G401.6 (cell line): ENCODE data around the gene MYOM1.

ENCODE experiments used
- FAIRE-seq: peaks from 2 replicates; lab custom pipeline; 2012; peaks lifted over from hg19 to GRCh38; lab: Jason Lieb, UNC

Gene MYOM1

DNA sequence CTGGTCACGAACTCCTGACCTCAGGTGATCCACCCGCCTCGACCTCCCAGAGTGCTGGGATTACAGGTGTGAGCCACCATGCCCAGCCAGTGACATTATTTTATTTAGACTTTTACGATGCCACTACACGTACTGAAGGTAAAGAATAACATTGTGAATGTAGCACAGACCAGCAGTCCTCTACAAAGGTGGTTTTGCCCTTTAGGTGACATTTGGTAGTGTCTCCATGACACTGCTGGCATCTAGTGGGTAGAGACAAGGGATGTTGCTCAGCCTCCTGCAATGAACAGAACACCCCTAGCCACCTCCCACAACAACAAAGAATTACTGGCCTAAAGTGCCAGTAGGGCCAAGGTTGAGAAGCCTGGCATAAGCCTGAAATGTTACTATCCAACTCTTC lies 69.5 kb downstream of the MYOM1 start:
- FAIRE-seq, result no peak

DNA sequence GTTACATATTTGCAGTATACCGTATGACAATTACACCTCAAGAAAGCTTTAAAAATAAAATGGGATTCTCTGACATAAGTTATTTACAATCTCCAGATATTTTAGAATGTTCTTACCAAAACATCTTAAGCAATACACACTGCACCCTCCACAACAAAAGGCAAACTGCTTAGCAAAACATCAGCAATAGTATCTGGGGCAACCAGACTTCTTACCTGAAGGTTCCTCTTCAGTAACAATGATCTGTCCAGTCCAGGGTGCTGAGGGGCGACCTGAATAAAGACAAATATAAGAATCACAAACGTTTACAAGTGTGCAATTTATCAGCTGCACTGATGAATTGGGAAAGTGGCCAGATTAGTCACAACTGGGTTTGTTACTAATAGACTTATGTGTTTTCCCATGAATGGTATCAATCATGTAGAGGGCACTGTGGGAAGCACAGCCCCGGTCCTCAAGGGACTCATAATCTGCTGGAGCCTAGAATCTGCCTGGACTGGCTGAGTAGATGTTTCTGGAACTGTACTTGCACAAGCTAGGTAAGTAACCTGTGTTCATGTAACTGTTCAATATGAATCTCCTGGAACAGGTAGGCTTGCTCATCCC lies 70.7 kb downstream of the MYOM1 start:
- no peak for FAIRE-seq

DNA sequence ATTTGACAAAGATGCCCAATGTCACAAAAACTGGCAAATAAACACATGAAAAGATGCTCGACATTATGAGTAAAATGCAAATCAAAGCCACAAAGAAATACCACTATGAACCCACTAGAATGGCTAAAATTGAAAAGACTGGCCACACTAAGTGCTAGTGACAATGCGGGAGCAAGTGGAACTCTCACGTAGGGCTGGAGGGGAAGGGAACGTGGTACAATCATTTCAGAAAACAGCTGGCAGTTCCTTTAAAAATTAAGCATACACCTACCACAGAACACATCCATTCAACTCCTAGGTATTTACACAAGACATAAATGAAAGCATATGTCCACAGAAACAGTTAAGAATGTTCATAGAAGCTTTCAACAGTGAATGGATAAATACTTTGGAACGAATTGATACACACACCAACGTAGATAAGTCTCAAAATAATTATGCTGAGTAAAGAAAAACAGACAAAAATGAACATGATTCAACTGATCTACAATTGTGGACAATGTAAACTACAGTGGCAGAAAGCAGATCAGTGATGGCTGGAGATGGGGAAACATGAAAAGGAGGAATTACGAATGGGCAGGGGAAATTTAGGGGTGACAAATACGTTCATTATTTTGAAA lies 71.7 kb downstream of the MYOM1 start:
- FAIRE-seq, result no peak

DNA sequence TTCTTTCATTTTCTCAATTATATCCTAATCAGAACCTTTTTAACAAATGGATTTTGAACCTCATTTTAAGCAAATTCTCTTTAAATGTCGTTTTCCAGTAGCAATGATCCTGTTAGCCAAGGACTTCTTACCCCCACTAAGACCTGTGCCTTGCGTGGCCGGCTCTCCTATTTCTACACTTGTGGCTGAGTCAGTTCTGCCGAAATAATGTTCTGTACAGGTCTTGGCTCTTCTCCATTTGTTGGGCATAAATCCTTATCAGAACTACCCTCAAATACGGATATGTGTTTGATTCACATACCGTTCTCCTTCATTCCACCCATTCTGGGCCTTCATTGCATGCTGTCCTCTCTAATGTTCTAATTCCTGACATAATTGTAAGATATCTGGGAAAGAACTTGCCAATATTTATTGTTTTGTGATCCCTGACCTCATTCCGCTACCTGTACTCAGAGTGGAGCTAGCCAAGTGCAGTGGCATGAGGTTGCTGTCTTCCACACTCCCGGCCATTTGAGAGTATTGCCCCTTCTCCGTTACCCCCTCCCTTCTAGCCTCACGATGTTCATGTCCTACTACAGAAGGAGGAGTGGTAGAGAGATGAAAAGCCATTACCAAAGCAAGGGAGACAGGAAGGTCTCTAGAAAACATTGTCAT lies 78.7 kb downstream of the MYOM1 start:
- FAIRE-seq, result no peak

DNA sequence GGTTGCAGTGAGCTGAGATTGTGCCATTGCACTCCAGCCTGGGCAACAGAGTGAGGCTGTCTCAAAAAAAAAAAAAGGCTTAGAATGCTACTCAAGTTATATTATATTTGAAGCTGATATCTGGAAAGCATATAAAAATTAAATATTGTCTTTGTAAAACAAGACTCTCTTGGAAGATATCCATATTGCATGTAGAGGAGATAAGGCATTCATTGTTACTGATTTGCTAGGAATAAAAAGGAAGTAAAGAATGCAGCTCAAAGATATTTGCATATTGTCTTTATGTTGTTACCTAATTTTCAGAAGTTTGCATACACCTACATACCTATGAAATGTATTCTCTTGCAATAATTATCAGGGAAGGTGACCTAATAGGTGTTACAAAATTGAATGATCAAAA lies 79.4 kb downstream of the MYOM1 start:
- no peak for FAIRE-seq

DNA sequence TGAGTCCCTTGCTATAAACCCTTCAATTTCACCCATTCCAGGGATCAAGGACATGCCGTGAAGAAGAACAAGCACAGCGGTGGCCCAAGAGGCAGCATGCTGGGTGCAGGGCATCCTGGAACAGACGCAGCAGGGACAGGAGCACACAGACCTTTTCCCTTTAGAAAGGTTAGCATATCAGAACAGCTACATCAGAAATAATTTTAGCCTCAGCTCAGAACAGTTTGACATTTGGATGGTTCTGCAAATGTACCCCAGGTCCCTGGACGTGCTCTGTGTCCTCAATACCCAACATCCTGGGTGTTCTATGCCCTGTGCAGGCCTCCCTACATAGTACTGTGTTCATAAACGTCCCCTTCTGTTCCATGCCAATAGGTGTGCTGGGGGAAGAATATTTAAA lies 80.4 kb downstream of the MYOM1 start:
- no peak for FAIRE-seq

DNA sequence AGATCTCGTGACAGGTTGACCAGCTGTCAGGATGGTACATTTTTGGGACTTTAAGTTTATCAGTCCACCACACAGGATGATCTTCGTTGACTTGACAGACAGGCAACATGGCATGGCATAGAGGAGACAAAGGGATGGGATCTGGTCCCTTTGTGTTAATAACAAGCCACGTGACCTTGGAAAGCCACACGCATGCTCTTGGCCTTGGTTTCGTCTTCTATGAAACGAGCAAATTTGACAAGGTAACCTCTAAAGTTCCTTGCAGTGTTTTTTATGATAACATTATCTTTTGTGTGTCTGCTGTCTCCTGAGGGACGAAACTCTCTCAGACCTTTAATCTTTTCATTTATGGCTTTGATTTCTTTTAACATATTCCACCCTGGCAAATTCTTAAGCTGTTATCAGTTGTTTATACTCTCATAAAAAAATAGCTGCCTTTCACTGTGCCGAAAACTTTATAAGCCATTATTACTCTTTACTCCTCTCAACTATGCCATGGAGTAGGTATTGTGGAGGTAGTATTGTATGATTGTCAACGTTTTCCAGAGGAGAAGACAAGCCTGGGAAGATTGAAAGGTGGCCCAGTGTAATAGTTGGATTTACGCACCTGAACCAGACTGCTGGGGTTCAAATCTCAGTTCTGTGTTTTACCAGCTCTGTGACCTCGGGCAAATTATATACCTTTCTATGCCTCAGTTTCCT lies 81.3 kb downstream of the MYOM1 start:
- FAIRE-seq, result no peak

DNA sequence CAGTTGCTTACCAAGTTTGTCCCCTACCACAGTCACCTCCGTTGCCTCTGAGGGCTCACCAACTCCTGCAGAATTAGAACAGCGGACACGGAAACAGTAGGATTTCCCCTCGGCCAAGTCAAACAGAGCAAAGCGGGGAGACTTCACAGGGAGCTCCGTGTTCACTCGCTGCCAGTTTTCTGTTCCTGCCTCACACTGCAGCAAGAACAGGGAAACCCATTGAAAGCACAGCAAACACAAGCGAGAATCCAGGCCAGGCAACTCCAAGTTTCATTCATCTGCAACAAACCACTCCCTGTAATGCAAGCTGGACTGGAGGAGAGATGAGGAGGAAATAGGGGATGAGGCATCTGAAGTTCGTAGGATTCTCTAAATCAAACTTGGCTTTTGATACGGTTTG lies 84.2 kb downstream of the MYOM1 start:
- no peak for FAIRE-seq

DNA sequence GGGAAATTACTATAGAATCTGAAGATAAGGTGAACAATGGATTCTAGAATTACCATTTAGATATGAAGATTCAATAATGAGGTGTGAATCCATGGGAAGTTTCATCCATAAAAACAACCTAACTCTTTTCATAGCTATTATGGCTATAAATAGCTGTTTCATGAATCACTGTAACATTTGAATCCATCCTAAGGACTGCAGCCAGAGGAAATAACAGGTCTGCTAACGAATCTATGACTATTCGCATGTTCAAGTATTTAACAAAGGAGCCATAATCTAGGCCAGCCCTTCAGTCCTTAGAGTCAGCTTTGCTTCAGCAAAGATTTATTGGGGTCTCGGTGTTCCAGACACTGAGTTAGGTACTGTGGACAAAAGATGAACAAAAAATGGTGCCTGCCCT lies 87.1 kb downstream of the MYOM1 start:
- FAIRE-seq, result no peak

DNA sequence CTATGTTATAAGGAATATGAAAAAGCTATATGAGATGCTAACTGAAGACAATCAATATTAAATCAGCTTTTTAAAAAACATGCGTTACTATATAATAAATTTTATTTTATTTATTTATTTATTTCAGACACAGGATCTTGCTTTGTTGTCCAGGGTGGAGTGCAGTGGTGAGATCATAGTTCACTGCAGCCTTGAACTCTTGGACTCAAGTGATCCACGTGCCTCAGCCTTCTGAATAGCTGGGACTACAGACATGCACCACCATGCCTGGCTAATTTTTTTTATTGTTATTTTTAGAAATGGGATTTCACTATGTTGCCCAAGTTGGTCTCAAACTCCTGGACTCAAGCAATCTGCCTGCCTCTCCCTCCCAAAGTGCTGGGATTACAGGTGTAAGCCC lies 89.4 kb downstream of the MYOM1 start:
- no peak for FAIRE-seq

DNA sequence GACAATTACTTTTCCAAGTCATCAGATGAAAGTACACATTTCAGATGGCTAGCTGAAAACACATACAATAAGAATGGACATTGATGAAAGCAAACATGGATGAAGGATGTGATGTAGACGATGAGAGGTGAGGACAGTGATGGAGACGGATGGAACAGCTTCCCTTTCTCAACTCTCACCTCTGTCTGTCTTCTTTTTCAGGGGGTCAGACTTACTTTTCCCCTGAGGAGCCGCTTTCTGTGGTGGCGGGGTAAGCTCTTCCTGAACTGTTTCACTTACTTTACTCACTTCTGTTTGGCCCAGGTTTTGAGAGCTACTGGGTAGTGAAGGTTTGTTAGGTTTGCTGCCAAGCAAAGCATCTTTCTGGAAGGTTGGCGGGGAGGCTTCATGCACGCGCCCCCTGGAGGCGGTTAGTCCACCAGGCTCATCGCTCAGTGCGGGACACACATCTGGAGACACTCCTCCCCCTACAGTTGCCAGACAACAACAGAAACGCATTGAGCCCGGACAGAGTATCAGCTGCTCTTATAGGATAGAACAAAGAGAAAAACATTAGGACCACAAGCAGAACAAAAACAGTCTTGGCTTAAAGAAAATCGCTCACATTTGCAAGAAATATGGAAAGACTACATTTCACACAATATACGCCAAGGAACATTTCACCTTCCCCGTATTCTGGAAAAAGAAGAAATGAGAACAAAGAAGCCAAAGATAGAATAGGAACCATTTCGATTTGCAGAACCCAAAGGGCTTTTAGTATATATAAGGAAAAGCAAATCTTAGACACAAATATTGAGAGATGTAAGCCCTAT lies 90.5 kb downstream of the MYOM1 start:
- peak; percentile 63 for FAIRE-seq

DNA sequence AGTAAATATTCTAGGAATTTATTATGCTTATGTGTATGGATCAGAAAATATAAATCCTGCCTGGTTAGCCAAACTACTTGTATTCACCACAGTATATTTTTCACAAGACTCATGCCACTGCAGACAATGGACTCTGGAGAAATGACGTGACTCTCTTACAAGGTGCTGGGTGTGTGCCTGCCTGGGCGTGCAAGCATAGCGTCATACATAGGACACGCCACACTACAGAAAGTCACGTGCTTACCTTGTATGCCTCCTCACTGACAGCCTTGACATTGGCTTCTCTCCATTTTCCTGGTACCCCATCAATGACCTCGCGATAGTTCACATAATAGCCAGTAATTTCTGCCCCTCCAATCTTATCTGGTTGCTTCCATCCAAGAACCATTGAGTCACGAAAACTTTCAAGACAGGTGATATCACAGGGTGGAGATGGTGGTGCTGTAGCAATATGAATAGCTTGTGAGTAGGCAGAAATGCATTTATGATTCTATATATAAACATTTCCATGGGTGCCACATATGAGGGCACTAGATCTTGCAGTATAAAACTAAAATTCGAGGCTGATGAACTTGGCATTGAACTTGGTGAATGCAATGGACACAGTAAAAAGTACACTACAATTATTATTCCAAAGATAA lies 93.2 kb downstream of the MYOM1 start:
- FAIRE-seq, result no peak

DNA sequence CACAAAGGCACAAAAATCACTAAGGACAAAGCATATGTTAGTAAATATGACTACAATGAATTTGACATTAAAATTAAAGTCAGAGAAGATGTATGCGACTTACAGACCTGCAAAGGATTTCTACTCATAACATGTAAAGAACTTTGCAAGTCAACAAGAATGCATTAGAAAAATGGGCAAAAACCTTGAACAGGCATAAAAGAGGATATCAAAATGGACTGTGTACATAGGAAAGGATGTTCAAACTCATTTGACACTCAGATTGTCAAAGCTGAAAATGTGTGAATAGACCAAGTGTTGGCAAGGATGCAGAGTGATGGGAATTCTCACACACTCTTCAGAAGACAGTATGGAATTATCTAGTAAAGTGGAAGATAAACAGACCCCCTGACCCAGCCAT lies 94.9 kb downstream of the MYOM1 start:
- FAIRE-seq, result no peak

DNA sequence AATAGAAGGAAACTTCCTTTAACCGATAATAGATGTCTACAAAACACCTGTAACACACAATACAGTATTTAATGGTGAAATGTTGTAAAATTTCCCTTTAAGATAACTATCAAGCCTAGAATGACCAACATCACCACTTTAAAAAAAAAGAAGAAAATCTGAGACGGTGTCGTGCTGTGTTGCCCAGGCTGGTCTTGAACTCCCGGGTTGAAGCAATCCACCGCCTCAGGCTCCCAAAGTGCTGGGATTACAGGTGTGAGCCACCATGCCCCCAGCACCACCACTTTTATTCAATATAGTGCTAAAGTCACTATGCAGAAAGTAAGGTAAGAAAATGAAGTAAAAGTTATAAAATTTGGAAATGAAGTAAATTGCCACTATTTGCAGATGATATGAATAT lies 96.9 kb downstream of the MYOM1 start:
- FAIRE-seq, result no peak

DNA sequence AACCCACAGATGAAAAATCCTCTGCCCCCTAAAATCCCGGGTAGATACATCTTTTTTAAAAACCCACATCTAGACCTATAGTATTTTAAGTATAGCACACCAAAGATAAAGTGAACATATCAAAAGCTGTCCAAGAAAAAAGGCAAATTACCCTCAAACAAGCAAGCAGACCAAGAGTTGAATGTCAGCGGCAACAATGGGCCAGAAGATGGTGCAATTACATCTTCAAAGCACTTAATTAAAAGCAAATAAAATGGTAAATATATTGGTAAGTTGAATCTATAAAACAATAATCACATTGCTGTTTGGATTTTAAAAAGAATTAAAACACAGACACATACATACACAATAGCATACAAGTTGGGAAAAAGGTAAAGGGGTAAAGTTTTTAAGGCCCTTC lies 98.5 kb downstream of the MYOM1 start:
- FAIRE-seq, result no peak

DNA sequence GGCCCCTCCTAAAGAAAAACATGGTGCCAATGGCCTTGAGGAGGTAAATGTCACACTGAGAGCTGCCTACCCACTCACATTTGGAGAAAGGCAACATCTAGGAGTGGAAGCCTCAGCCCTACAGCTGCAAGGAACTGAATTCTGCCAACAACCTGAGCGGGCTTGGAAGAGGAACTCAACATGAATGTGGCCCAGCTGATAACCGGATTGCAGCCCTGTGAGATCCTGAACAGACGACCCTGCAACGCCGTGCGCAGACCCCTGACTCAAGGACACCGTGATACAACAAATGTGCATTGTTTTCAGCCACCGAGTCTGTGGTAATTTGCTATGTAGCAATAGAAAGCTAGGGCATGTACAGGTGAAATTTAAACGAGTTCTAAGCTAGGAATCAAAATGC lies 99.4 kb downstream of the MYOM1 start:
- FAIRE-seq, result no peak

DNA sequence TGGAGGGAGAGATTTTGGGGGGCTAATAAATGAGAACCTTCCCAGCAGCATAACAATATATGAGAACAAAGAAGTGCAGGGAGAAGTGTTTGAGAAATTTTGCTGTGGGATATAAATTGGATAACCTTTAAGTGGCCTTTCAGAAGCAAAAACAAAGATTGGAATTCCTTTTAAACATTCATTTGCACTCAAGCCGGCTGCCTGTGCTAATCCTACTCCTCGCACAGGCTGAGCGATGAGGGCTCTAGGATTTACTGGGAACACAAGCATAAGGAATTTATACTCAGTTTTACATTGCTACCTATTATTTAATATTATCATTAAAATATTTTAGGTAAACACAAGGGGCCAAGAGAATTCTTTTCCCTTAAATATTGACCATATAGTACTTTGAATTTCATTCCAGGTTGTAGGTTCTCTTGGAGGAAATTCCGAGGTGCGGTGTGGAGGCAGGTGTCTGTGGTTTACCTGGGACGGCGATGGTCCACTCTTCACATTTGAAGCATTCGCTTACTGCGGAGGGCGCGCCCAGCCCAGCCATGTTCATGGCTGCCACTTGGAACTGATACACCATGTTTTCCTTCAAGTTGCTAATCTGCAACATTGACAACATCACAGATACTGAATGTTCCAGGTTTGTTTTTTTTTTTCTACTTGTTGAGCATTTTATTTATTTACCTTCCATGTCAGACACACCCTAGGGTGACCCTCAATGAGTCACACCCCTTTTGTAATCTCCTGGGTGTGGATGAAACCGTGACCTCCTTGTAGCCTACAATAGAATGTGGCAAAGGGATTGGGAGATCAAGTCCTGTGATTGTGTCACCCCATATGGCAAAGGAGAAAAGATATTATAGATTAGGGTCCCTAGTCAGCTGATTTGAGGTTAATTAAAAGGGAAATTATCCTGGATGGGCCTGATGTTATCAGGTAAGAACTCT lies 100.1 kb downstream of the MYOM1 start:
- FAIRE-seq, result no peak

DNA sequence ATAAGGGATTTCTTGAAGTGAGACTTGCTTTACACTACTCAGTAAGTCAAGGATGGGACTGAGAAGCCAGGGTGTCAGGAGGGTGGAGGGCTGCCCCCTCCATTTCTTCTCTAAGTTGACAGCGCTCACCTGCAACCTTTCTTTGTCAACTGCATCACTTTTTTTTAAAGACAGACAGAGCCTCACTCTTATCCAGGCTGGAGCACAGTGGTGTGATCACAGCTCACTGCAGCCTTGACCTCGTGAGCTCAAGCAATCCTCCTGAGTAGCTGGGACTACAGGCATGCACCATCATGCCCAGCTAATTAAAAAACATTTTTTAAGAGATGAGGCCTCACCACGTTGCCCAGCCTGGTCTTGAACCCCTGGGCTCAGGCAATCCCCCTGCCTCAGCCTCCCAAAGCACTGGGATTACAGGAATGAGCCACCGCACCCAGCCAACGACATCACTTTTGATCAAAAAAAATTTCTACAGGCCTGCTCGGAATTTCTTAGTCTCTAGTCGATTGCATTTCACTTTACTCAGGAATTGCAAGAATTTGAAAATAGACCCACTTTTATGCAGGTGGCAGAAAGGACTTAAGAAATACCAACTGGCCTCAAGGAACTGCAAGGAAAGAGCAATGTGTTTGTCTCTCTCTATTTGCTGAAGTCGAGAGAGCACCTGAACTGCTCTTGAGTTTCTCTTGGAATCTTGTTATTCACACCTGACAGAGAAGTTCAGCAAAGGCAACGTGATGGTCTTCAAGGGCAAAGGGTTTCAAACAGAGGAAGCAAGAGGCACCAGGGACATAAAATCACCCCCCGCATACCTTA lies 101.4 kb downstream of the MYOM1 start:
- FAIRE-seq, result no peak

DNA sequence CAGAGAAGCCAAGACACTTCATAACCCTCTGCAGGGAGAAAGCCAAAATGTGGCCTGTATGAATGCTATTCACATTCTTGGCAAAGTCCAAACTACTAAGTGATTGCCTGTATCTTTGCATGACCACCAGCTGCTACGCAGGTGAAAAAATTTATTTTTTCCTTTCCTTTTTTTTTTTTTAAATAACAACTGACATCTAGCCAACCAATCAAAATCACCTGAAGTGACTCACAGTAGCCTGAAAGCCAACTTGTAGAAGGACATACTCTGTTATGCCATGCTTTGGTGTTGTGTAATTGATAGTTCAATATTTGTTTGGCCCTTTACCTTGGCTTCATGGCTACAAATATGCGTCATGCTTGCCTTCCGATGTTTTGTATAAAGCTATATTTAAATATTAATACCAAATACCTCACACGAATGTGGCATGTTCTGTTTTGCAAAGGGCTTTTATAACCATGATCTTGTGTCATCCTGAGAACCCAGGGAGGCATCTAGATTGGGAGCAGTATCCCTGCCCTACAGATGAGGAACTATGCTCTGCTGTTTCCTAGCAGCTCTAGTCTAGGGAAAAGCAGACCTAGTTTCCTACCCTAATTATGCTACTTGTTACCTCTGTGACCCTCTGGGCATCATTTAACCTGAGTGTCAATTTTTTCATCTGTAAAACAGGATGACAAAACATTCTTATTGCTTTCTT lies 102.1 kb downstream of the MYOM1 start:
- FAIRE-seq, result no peak
